Measurements from ENCODE around the gene FADD.

DNA sequence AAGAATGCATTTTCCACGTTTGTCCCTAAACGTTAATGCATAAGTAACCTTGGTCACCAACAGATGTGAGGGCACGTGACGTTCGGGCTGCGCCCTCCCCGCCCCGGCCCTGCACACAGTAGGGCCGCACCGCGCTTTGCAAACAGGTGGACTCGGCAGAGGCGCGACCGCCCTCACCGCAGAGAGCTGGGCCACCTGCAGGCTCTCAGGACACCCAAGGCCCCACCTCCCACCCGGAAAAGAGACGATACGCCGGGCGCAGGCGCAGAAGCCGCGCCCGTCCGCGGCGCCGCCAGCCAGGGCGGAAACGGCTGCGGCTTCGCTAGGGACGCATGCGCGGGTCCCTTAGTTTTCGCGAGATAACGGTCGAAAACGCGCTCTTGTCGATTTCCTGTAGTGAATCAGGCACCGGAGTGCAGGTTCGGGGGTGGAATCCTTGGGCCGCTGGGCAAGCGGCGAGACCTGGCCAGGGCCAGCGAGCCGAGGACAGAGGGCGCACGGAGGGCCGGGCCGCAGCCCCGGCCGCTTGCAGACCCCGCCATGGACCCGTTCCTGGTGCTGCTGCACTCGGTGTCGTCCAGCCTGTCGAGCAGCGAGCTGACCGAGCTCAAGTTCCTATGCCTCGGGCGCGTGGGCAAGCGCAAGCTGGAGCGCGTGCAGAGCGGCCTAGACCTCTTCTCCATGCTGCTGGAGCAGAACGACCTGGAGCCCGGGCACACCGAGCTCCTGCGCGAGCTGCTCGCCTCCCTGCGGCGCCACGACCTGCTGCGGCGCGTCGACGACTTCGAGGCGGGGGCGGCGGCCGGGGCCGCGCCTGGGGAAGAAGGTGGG, at the start of gene FADD:
- TF ChIP-seq CTCF (IDR thresholded peaks at IDR 0.05) (no peak), POLR2A (IDR thresholded peaks at IDR 0.05) (no peak)
